GM12878 (cell line): ENCODE data around the gene TEX10. TPM values are rescaled to one million over a fixed set of nuclear protein-coding genes. Genes with fewer than 3 reads are reported as not detected.

ENCODE experiments used
- ATAC-seq: fragments of 200-7000 bp; cut with Tn5 transposase; 3 replicates; pipeline ENCODE4 v1.9.1; 2020; ENCODE audit warnings: mild to moderate bottlenecking, moderate library complexity
- BruUV-seq: library from RNA; stranded (reverse); fragments of 400-500 nt; replicated peaks from 2 replicates; lab custom pipeline; 2021; lab: Mats Ljungman, UMichigan
- CTCF ChIA-PET: fragments of 300-600 bp; sonication (Branson Sonifier 250); formaldehyde crosslinking; extraction: SDS; loops from one replicate; lab custom pipeline; 2021; ENCODE audit warnings: inconsistent platforms; lab: Yijun Ruan, JAX
- POLR2A ChIA-PET: fragments of 350-600 bp; formaldehyde crosslinking; extraction: SDS; loops from one replicate; lab custom pipeline; 2021; ENCODE audit warnings: inconsistent platforms; lab: Charles Lee
- RAD21 ChIA-PET: fragments of 300-600 bp; sonication (Branson Sonifier 250); formaldehyde crosslinking; loops from one replicate; lab custom pipeline; 2023; ENCODE audit warnings: antibody characterized with exemption; ENCODE audit not compliant: unreplicated experiment; lab: Charles Lee
- SMC1A ChIA-PET: fragments of 300-600 bp; sonication (Branson Sonifier 250); formaldehyde crosslinking; loops from one replicate; lab custom pipeline; 2023; ENCODE audit not compliant: unreplicated experiment, uncharacterized antibody; lab: Charles Lee
- DNase-seq: peaks from one replicate; pipeline ENCODE4 v3.0.0-alpha.2; 2011; ENCODE audit warnings: low read depth, low spot score
- FAIRE-seq: peaks from 3 replicates; lab custom pipeline; 2011; peaks lifted over from hg19 to GRCh38; lab: Jason Lieb, UNC
- H2AFZ ChIP-seq: 2 replicates; pipeline ENCODE4 v1.6.0; 2011; ENCODE audit warnings: low read depth, low read length, control low read depth; ENCODE audit not compliant: control insufficient read depth
- H3K27ac ChIP-seq: 2 replicates; pipeline ENCODE4 v1.5.1; 2011; ENCODE audit warnings: control low read depth; ENCODE audit not compliant: control insufficient read depth, insufficient read depth
- H3K27me3 ChIP-seq, 2 experiments: replicated peaks in 1 of 2; 2 replicates each; pipeline versions ENCODE4 v1.6.0 to v1.6.1; 2011; ENCODE audit warnings: low read length in 1 of 2; ENCODE audit not compliant: control insufficient read depth in 2 of 2, insufficient read depth in 2 of 2
- H3K36me3 ChIP-seq, 2 experiments: 2 replicates each; pipeline ENCODE4 v1.5.1; 2011; ENCODE audit warnings: low read length in 1 of 2; ENCODE audit not compliant: control insufficient read depth in 2 of 2, insufficient read depth in 2 of 2
- H3K4me1 ChIP-seq: 2 replicates; pipeline ENCODE4 v1.6.1; 2011; ENCODE audit warnings: mild to moderate bottlenecking, low read length, moderate library complexity, mixed read lengths; ENCODE audit not compliant: control insufficient read depth, insufficient read depth
- H3K4me2 ChIP-seq: 2 replicates; pipeline ENCODE4 v1.6.0; 2011; ENCODE audit warnings: control low read depth; ENCODE audit not compliant: control insufficient read depth, insufficient read depth
- H3K4me3 ChIP-seq: fragments of 200-600 bp; sonication (generic); 2 replicates; pipeline ENCODE4 v1.5.1; 2016
- H3K79me2 ChIP-seq: 2 replicates; pipeline ENCODE4 v1.6.0; 2011; ENCODE audit warnings: low read length; ENCODE audit not compliant: control insufficient read depth, insufficient read depth
- H3K9ac ChIP-seq: 2 replicates; pipeline ENCODE4 v1.8.0; 2011; ENCODE audit warnings: low read length, control low read depth, mixed read lengths; ENCODE audit not compliant: control insufficient read depth, insufficient read depth
- H3K9me3 ChIP-seq: replicated peaks from 3 replicates; pipeline ENCODE4 v1.5.1; 2011; ENCODE audit warnings: mild to moderate bottlenecking, low read length; ENCODE audit not compliant: control insufficient read depth, insufficient read depth
- H4K20me1 ChIP-seq: 2 replicates; pipeline ENCODE4 v1.6.0; 2011; ENCODE audit not compliant: control insufficient read depth, insufficient read depth
- CREM ChIP-seq: IDR thresholded peaks from 2 replicates; pipeline ENCODE4 v1.6.1; 2014; ENCODE audit warnings: antibody characterized with exemption, low read depth
- IRF3 ChIP-seq: fragments of 450-650 bp; IDR thresholded peaks from 2 replicates; pipeline ENCODE4 v1.6.1; 2014; ENCODE audit warnings: mild to moderate bottlenecking
- KLF5 ChIP-seq: fragments of 450-650 bp; IDR thresholded peaks from 2 replicates; pipeline ENCODE4 v1.6.1; 2014; ENCODE audit warnings: mild to moderate bottlenecking; ENCODE audit not compliant: partially characterized antibody
- POLR2AphosphoS5 ChIP-seq: IDR thresholded peaks from 2 replicates; pipeline ENCODE4 v1.6.1; 2011; ENCODE audit warnings: mild to moderate bottlenecking, low read length, inconsistent platforms
- SIX5 ChIP-seq: IDR thresholded peaks from 2 replicates; pipeline ENCODE4 v1.6.1; 2011; ENCODE audit warnings: mild to moderate bottlenecking, low read depth, low read length, moderate library complexity; ENCODE audit not compliant: severe bottlenecking
- WGBS: methylation state at CpG from one replicate; pipeline ENCODE4 v1.1.6; 2016; ENCODE audit warnings: low lambda C conversion rate; ENCODE audit not compliant: insufficient replicate concordance, insufficient coverage; ENCODE audit errors: missing lambda C conversion rate; 5-methylcytosine and 5-hydroxymethylcytosine counted together
- in situ Hi-C: fragments of 300-500 bp; cut with MboI; formaldehyde crosslinking; loops from 9 replicates; pipeline ENCODE4 v1.14.3; 2018; ENCODE audit warnings: mixed read lengths
- intact Hi-C: fragments of 100-400 bp; cut with micrococcal nuclease; formaldehyde crosslinking; loops from one replicate; pipeline ENCODE4 v1.14.2; 2022; ENCODE audit not compliant: unreplicated experiment
- polyA plus RNA-seq, 11 experiments: library from polyadenylated mRNA; depleted of rRNA in 4 of 11; unstranded in 6 of 11; stranded (reverse) in 5 of 11; fragments of >200 nt; fragmentation: Nextera tagmentation in 4 of 11; fragmentation: Illumina TruSeq in 1 of 11; extraction: Ambion mirVana in 4 of 11; extraction: Trizol in 1 of 11; gene quantifications; 1 replicate in 1 of 11; 2 replicates in 10 of 11; pipeline versions ENCODE4 v1.2.1 to v1.2.3, GENCODE V29; 2011 to 2016; ENCODE audit warnings: inconsistent platforms in 2 of 11, missing spikeins in 2 of 11, low read depth in 1 of 11
- total RNA-seq, 4 experiments: library from RNA; depleted of rRNA in 3 of 4; stranded (reverse); fragments of >200 nt in 3 of 4; fragmentation: Illumina TruSeq in 1 of 4; extraction: Trizol in 1 of 4; gene quantifications; 2 replicates each; pipeline versions ENCODE4 v1.2.1 to v1.2.3, GENCODE V29; 2013 to 2021
- TF ChIP-seq, protein P1 (sequence below): fragments of 450-650 bp; conservative IDR thresholded peaks from 2 replicates; pipeline ENCODE4 v1.6.1; 2017; ENCODE audit warnings: mild to moderate bottlenecking, moderate library complexity

Gene TEX10
- total and polyA plus RNA-seq, 10 of the 15 experiments (the other 5 are each of a cell fraction or from before 2014, with no cell fraction given): 17.4 to 46.6 (median 36.2) TPM

DNA sequence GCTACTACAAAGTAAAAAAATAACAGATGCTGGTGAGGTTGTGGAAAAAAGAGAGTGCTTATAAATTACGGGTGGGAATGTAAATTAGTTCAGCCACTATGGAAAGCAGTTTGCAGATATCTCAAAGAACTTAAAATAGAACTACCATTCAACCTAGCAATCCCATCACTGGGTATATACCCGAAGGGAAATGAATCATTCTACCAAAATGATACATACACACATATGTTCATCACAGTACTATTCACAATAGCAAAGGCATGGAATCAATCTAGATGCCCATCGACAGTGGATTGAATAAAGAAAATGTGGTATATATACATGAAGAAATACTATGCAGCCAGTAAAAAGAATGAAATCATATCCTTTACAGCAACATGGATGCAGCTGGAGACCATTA is 6.3 kb upstream of the TEX10 start:
- CTCF ChIA-PET: interaction anchor here (0.8 kb wide), 1 partner anchor 9 kb away, joined by 4 read pairs; no protein-coding TSS in a partner anchor
- no peak for TF ChIP-seq IRF3
- no peak for TF ChIP-seq CREM
- TF ChIP-seq KLF5: no peak
- no peak for TF ChIP-seq POLR2AphosphoS5
- TF ChIP-seq, protein P1, sequence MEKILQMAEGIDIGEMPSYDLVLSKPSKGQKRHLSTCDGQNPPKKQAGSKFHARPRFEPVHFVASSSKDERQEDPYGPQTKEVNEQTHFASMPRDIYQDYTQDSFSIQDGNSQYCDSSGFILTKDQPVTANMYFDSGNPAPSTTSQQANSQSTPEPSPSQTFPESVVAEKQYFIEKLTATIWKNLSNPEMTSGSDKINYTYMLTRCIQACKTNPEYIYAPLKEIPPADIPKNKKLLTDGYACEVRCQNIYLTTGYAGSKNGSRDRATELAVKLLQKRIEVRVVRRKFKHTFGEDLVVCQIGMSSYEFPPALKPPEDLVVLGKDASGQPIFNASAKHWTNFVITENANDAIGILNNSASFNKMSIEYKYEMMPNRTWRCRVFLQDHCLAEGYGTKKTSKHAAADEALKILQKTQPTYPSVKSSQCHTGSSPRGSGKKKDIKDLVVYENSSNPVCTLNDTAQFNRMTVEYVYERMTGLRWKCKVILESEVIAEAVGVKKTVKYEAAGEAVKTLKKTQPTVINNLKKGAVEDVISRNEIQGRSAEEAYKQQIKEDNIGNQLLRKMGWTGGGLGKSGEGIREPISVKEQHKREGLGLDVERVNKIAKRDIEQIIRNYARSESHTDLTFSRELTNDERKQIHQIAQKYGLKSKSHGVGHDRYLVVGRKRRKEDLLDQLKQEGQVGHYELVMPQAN: no peak
- no peak for TF ChIP-seq SIX5
- TF ChIP-seq, all 136 proteins: peak for 0
- no peaks in the 10 kb centered on the region; the same call in 1 of the 3 replicates for H3K9me3 ChIP-seq
- H4K20me1 ChIP-seq: no peaks in the 10 kb centered on the region
- intact Hi-C loops (no loop called here), in situ Hi-C loops (no loop called here)
- no peak overlapping the region for H2AFZ ChIP-seq
- WGBS: 36% methylated on average over 3 of the region's 3 CpGs
- no peak overlapping the region for H3K4me2 ChIP-seq
- no peaks in the 10 kb centered on the region for H3K36me3 ChIP-seq
- RAD21 ChIA-PET: no interaction called here
- DNase-seq (no peak), ATAC-seq (no peak), FAIRE-seq (no peak)
- H3K27ac ChIP-seq: no peak overlapping the region
- H3K9ac ChIP-seq: no peak overlapping the region
- SMC1A ChIA-PET: interaction anchor here (1.5 kb wide), 1 partner anchor 65 kb away, joined by 3 read pairs; no protein-coding TSS in a partner anchor
- peaks cover 1% of the 10 kb centered on the region; the same call in 1 of the 2 replicates for H3K4me1 ChIP-seq
- no peaks in the 10 kb centered on the region for H3K79me2 ChIP-seq
- POLR2A ChIA-PET: no interaction called here
- H3K27me3 ChIP-seq: no peaks in the 10 kb centered on the region
- no peak overlapping the region for H3K4me3 ChIP-seq
- no TSS peak for BruUV-seq
